SK-N-SH (cell line): Measurements from ENCODE around the gene CACNA1D. TPM values are rescaled to one million over a fixed set of nuclear protein-coding genes. Genes with fewer than 3 reads are reported as not detected.

Source experiments
- CTCF ChIA-PET: fragments of 300-600, 350-600 bp; formaldehyde crosslinking; extraction: SDS; loops from one replicate; lab custom pipeline; 2021; lab: Yijun Ruan, JAX
- POLR2A ChIA-PET: fragments of 350-600 bp; sonication (Branson Sonifier 250); formaldehyde crosslinking; extraction: SDS; loops from one replicate; lab custom pipeline; 2020; ENCODE audit warnings: antibody characterized with exemption, inconsistent platforms; lab: Yijun Ruan, JAX
- DNase-seq: peaks from one replicate; pipeline ENCODE4 v3.0.0; 2012
- H2AFZ ChIP-seq: fragments of 200-600 bp; sonication (generic); 2 replicates; pipeline ENCODE4 v1.8.1; 2016; ENCODE audit warnings: antibody characterized with exemption, mild to moderate bottlenecking, low read depth
- H3F3A ChIP-seq: fragments of 200-600 bp; sonication (generic); replicated peaks from 2 replicates; pipeline ENCODE3; 2016; ENCODE audit warnings: antibody characterized with exemption, mild to moderate bottlenecking; ENCODE audit not compliant: insufficient read depth
- H3K27ac ChIP-seq, 2 experiments: fragments of 200-500 bp in 1 of 2; fragments of 200-600 bp in 1 of 2; sonication (Bioruptor generic) in 1 of 2; sonication (generic), shearing (Covaris generic) in 1 of 2; 2 replicates each; pipeline versions ENCODE4 v1.5.1 to v1.6.1; 2014 to 2016; ENCODE audit warnings: low read depth in 2 of 2, inconsistent platforms in 1 of 2, low read length in 1 of 2, mild to moderate bottlenecking in 1 of 2, mixed read lengths in 1 of 2
- H3K27me3 ChIP-seq: fragments of 200-600 bp; sonication (generic), shearing (Covaris generic); 2 replicates; pipeline ENCODE4 v1.6.1; 2016; ENCODE audit warnings: mixed run types; ENCODE audit not compliant: insufficient read depth
- H3K36me3 ChIP-seq, 2 experiments: fragments of 200-500 bp in 1 of 2; fragments of 200-600 bp in 1 of 2; sonication (Bioruptor generic) in 1 of 2; sonication (generic) in 1 of 2; replicated peaks in 1 of 2; 2 replicates each; pipeline versions ENCODE3 to v1.5.1; 2014 to 2016; ENCODE audit warnings: low read length in 1 of 2, mild to moderate bottlenecking in 1 of 2; ENCODE audit not compliant: insufficient read depth in 2 of 2, control insufficient read depth in 1 of 2
- H3K4me1 ChIP-seq, 2 experiments: fragments of 200-500 bp in 1 of 2; fragments of 200-600 bp in 1 of 2; sonication (Bioruptor generic) in 1 of 2; sonication (generic), shearing (Covaris generic) in 1 of 2; 2 replicates each; pipeline versions ENCODE4 v1.5.1 to v1.6.1; 2014 to 2016; ENCODE audit warnings: low read depth in 1 of 2, low read length in 1 of 2, mixed run types in 1 of 2; ENCODE audit not compliant: insufficient read depth in 2 of 2, control insufficient read depth in 1 of 2
- H3K4me2 ChIP-seq: fragments of 200-600 bp; sonication (generic), shearing (Covaris generic); 2 replicates; pipeline ENCODE4 v1.6.1; 2017; ENCODE audit warnings: mixed run types
- H3K4me3 ChIP-seq, 2 experiments: fragments of 200-500 bp in 1 of 2; fragments of 200-600 bp in 1 of 2; sonication (Bioruptor generic) in 1 of 2; sonication (generic), shearing (Covaris generic) in 1 of 2; 2 replicates each; pipeline versions ENCODE4 v1.5.1 to v1.8.1; 2014 to 2016; ENCODE audit warnings: low read depth in 2 of 2, inconsistent platforms in 1 of 2, low read length in 1 of 2, mild to moderate bottlenecking in 1 of 2, mixed read lengths in 1 of 2, moderate library complexity in 1 of 2
- H3K79me2 ChIP-seq: fragments of 200-600 bp; sonication (generic); 2 replicates; pipeline ENCODE4 v1.8.1; 2017; ENCODE audit warnings: mild to moderate bottlenecking; ENCODE audit not compliant: insufficient read depth
- H3K9ac ChIP-seq: fragments of 200-600 bp; sonication (generic); 2 replicates; pipeline ENCODE4 v1.6.1; 2017; ENCODE audit warnings: mixed run types
- H3K9me2 ChIP-seq: fragments of 200-600 bp; sonication (generic); 2 replicates; pipeline ENCODE4 v1.6.1; 2017; ENCODE audit warnings: mixed run types
- H3K9me3 ChIP-seq: fragments of 200-600 bp; sonication (generic); 2 replicates; pipeline ENCODE4 v1.6.1; 2017; ENCODE audit warnings: mixed run types, mild to moderate bottlenecking, moderate library complexity
- H4K20me1 ChIP-seq: fragments of 200-600 bp; sonication (generic); 2 replicates; pipeline ENCODE4 v1.6.1; 2017; ENCODE audit warnings: mild to moderate bottlenecking, mixed run types; ENCODE audit not compliant: insufficient read depth
- CHD2 ChIP-seq: fragments of 150-350 bp; IDR thresholded peaks from 2 replicates; pipeline ENCODE4 v1.6.1; 2018; ENCODE audit warnings: low read length; ENCODE audit not compliant: partially characterized antibody
- ELF1 ChIP-seq: IDR thresholded peaks from 2 replicates; pipeline ENCODE4 v1.4.0; 2012
- EP300 ChIP-seq, 2 experiments: IDR thresholded peaks; 2 replicates each; pipeline versions ENCODE4 v1.4.0 to v1.6.1; 2012; ENCODE audit warnings: borderline replicate concordance in 1 of 2, low read depth in 1 of 2, low read length in 1 of 2
- EZH2phosphoT487 ChIP-seq: fragments of 200-600 bp; sonication (generic); IDR thresholded peaks from 2 replicates; pipeline ENCODE4 v1.6.1; 2017; ENCODE audit warnings: low read depth, mixed run types, mild to moderate bottlenecking, antibody characterized with exemption, moderate library complexity, borderline replicate concordance
- FOXJ3 ChIP-seq: sonication (generic); formaldehyde crosslinking; IDR thresholded peaks from 2 replicates; pipeline ENCODE4 v1.5.1; 2020; ENCODE audit warnings: mild to moderate bottlenecking, missing genetic modification reagents
- FOXM1 ChIP-seq: IDR thresholded peaks from 2 replicates; pipeline ENCODE4 v1.4.0; 2012; ENCODE audit warnings: low read depth, mild to moderate bottlenecking
- GABPA ChIP-seq: IDR thresholded peaks from 2 replicates; pipeline ENCODE4 v1.4.0; 2012; ENCODE audit warnings: low read depth, mild to moderate bottlenecking
- GATA2 ChIP-seq: sonication (generic); formaldehyde crosslinking; IDR thresholded peaks from 2 replicates; pipeline ENCODE4 v1.5.0; 2020; ENCODE audit warnings: mild to moderate bottlenecking, missing genetic modification reagents
- MXI1 ChIP-seq: IDR thresholded peaks from 2 replicates; pipeline ENCODE4 v1.6.1; 2012; ENCODE audit warnings: mild to moderate bottlenecking, low read depth, low read length, improper control_type of control experiment
- RCOR1 ChIP-seq: fragments of 150-350 bp; IDR thresholded peaks from 2 replicates; pipeline ENCODE4 v1.6.1; 2017; ENCODE audit warnings: antibody characterized with exemption, low read length
- TEAD4 ChIP-seq: IDR thresholded peaks from 2 replicates; pipeline ENCODE4 v1.4.0; 2012; ENCODE audit warnings: mild to moderate bottlenecking, borderline replicate concordance; ENCODE audit not compliant: insufficient read depth
- USF1 ChIP-seq: IDR thresholded peaks from 2 replicates; pipeline ENCODE4 v1.4.0; 2012; ENCODE audit warnings: low read depth, borderline replicate concordance
- YY1 ChIP-seq: IDR thresholded peaks from 2 replicates; pipeline ENCODE4 v1.4.0; 2012; ENCODE audit warnings: low read depth, mild to moderate bottlenecking
- ZBTB33 ChIP-seq: IDR thresholded peaks from 2 replicates; pipeline ENCODE4 v1.4.0; 2012; ENCODE audit warnings: low read depth, borderline replicate concordance
- WGBS: methylation state at CpG from one replicate; pipeline ENCODE4 v1.1.6; 2017; ENCODE audit warnings: low lambda C conversion rate; 5-methylcytosine and 5-hydroxymethylcytosine counted together
- polyA plus RNA-seq, 3 experiments: library from polyadenylated mRNA; depleted of rRNA; stranded (reverse); fragments of >200 nt; gene quantifications; 2 replicates each; pipeline ENCODE4 v1.2.3, GENCODE V29; 2012
- TF ChIP-seq, protein P1 (sequence below): fragments of 150-350 bp; IDR thresholded peaks from 2 replicates; pipeline ENCODE4 v1.6.1; 2017; ENCODE audit warnings: antibody characterized with exemption, low read length, low read depth, borderline replicate concordance
- TF ChIP-seq, protein P2 (sequence below): fragments of 200-600 bp; sonication (generic); IDR thresholded peaks from 2 replicates; pipeline ENCODE4 v1.6.1; 2017; ENCODE audit warnings: antibody characterized with exemption, mild to moderate bottlenecking, moderate library complexity

CACNA1D gene
- polyA plus RNA-seq, 1 of the 3 experiments (the other 2 are of a cell fraction) = 0.12 TPM

- Histone ChIP-seq H3K79me2 (no peaks in the 10 kb centered on the region), H3K27me3 (peaks cover 30% of the 10 kb centered on the region), H2AFZ (peak overlapping the region; percentile 16; the same call in 1 of the 2 replicates), H3K36me3 (no peaks in the 10 kb centered on the region), H4K20me1 (no peaks in the 10 kb centered on the region), H3K9me2 (no peaks in the 10 kb centered on the region), H3K4me1 (peaks cover 0 to 18% of the 10 kb centered on the region in 2 experiments; a peak in 1 of 4 replicates), H3K4me3 (peak overlapping the region; percentile 44 to 46; a peak in 3 of 4 replicates), H3K27ac (no peak overlapping the region), H3K9me3 (no peaks in the 10 kb centered on the region), H3K9ac (no peak overlapping the region), H3K4me2 (peak overlapping the region; percentile 72), H3F3A (no peaks in the 10 kb centered on the region)
- WGBS = 61% methylated on average over 15 of the region's 25 CpGs
- ChIA-PET CTCF (interaction anchor here (1.1 to 1.5 kb wide), 3 partner anchors 32 to 135 kb away, joined by 3 read pairs; no protein-coding TSS in a partner anchor), POLR2A (no interaction called here)
- no peak for TF ChIP-seq ZBTB33
- no peak for TF ChIP-seq YY1
- TF ChIP-seq, protein P1, sequence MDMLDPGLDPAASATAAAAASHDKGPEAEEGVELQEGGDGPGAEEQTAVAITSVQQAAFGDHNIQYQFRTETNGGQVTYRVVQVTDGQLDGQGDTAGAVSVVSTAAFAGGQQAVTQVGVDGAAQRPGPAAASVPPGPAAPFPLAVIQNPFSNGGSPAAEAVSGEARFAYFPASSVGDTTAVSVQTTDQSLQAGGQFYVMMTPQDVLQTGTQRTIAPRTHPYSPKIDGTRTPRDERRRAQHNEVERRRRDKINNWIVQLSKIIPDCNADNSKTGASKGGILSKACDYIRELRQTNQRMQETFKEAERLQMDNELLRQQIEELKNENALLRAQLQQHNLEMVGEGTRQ = no peak
- no peak for TF ChIP-seq USF1
- no peak for TF ChIP-seq EP300 (IDR thresholded peaks at IDR 0.05; ENCODE audit: borderline replicate concordance in 1 of 2, low read depth in 1 of 2, low read length in 1 of 2)
- TF ChIP-seq FOXJ3 (CRISPR knock-in tag) = no peak
- no peak for TF ChIP-seq ELF1
- TF ChIP-seq GATA2 (CRISPR knock-in tag) = no peak
- TF ChIP-seq CHD2 = no peak
- TF ChIP-seq, protein P2, sequence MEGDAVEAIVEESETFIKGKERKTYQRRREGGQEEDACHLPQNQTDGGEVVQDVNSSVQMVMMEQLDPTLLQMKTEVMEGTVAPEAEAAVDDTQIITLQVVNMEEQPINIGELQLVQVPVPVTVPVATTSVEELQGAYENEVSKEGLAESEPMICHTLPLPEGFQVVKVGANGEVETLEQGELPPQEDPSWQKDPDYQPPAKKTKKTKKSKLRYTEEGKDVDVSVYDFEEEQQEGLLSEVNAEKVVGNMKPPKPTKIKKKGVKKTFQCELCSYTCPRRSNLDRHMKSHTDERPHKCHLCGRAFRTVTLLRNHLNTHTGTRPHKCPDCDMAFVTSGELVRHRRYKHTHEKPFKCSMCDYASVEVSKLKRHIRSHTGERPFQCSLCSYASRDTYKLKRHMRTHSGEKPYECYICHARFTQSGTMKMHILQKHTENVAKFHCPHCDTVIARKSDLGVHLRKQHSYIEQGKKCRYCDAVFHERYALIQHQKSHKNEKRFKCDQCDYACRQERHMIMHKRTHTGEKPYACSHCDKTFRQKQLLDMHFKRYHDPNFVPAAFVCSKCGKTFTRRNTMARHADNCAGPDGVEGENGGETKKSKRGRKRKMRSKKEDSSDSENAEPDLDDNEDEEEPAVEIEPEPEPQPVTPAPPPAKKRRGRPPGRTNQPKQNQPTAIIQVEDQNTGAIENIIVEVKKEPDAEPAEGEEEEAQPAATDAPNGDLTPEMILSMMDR = no peak
- TF ChIP-seq EZH2phosphoT487 = no peak
- TF ChIP-seq MXI1 = no peak
- no peak for TF ChIP-seq RCOR1
- no peak for TF ChIP-seq TEAD4
- no peak for TF ChIP-seq GABPA
- no peak for TF ChIP-seq FOXM1
- no peak for DNase-seq
These were observed 350.9 kb downstream of the CACNA1D start for GRCh38 chr3:53845103-53845880.
